Chondrocyte (in vitro differentiated cells): ENCODE results near the gene BTBD16. TPM values are rescaled to one million over a fixed set of nuclear protein-coding genes. Genes with fewer than 3 reads are reported as not detected.

Experiments used
- DNase-seq: peaks from one replicate; pipeline ENCODE4 v3.0.0; 2021; ENCODE audit warnings: mixed read lengths, low spot score
- H3K27ac Mint-ChIP-seq: one replicate; pipeline ENCODE4 v1.8.0; 2021; ENCODE audit warnings: mild to moderate bottlenecking, moderate library complexity, mixed read lengths; ENCODE audit not compliant: unreplicated experiment
- H3K27me3 Mint-ChIP-seq: 2 replicates; pipeline ENCODE4 v1.8.0; 2021; ENCODE audit warnings: low read depth, mixed read lengths
- H3K36me3 Mint-ChIP-seq: 2 replicates; pipeline ENCODE4 v1.8.0; 2021; ENCODE audit warnings: low read depth, mixed read lengths
- H3K4me1 Mint-ChIP-seq: 2 replicates; pipeline ENCODE4 v1.8.0; 2021; ENCODE audit warnings: low read depth, mild to moderate bottlenecking, mixed read lengths
- H3K4me3 Mint-ChIP-seq: one replicate; pipeline ENCODE4 v1.8.0; 2021; ENCODE audit warnings: mild to moderate bottlenecking, moderate library complexity, mixed read lengths; ENCODE audit not compliant: unreplicated experiment
- H3K9me3 Mint-ChIP-seq: 2 replicates; pipeline ENCODE4 v1.8.0; 2021; ENCODE audit warnings: low read depth, mixed read lengths
- CTCF ChIP-seq: fragments of 200-600 bp; sonication (generic); IDR thresholded peaks from 2 replicates; pipeline ENCODE4 v1.5.0; 2021; ENCODE audit warnings: antibody characterized with exemption, mild to moderate bottlenecking, moderate library complexity
- total RNA-seq: library from RNA; stranded (reverse); gene quantifications from 3 replicates; pipeline ENCODE4 v1.2.1, GENCODE V29; 2021

Gene BTBD16
- total RNA-seq, 1 donor from 2014 or later = 0.10 TPM

DNA sequence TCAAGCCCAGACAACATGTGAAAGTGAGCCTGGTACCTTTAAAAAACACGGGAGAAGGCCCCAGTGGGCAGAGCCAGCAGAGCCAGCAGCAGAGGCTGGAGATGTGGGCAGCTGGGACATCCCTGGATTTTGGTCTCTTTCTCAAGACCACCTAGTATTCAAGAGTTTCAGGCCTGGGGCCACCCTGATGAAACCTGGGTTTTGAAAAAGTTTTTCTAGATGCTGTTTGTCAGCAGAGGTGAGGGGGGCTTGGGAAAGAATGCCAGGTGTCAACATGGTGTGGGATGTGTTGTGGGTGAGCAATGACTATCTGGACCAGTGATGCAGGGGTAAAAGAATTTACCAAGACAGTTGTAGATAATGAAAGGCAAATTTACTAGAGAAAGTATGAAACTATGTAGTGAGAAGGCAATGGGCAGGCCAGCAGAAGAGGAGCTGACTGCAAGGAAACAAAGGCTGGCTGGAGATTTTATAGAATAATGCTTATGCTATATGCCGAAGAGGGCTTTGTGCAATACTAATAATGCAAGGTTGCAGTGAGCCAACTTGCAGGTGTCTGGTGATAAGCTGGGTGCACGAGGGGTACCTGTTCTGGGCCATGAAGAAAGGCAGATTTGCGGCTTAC, 75.3 kb downstream of the BTBD16 start:
- Mint-ChIP-seq H3K27me3 (no peaks in the 10 kb centered on the region), H3K36me3 (no peaks in the 10 kb centered on the region), H3K9me3 (peaks cover 2% of the 10 kb centered on the region), H3K4me1 (peaks cover 22% of the 10 kb centered on the region), H3K4me3 (no peak overlapping the region), H3K27ac (no peak overlapping the region)
- TF ChIP-seq CTCF = no peak
- DNase-seq = no peak

GRCh38 chr10:122347170-122347841, 76.2 kb downstream of the BTBD16 start:
- no peaks in the 10 kb centered on the region for H3K27me3 Mint-ChIP-seq
- H3K36me3 Mint-ChIP-seq = no peaks in the 10 kb centered on the region
- H3K4me1 Mint-ChIP-seq = peaks cover 16% of the 10 kb centered on the region
- peaks cover 2% of the 10 kb centered on the region for H3K9me3 Mint-ChIP-seq
- TF ChIP-seq CTCF = no peak
- H3K4me3 Mint-ChIP-seq = no peak overlapping the region
- no peak overlapping the region for H3K27ac Mint-ChIP-seq
- no peak for DNase-seq

DNA sequence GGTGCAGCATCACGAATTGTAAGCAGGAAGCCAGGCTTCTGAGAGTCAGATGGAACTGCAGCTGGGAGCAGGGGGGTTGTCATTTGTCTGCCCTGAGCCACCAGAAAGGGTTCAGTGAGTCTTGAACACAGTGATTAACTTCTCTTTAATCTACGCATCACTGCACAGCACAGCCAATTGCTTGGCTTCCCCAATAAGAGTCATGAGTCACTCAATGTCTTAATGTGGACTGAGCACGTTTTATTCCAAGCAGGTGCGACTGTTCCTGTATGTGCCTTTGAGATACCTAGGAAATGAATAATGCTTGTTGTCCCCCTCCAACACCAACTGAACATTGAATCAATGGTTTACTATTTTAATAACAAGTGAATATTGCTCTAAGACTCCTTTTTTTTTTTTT, 77.4 kb downstream of the BTBD16 start:
- peaks cover 2% of the 10 kb centered on the region for H3K9me3 Mint-ChIP-seq
- no peak for TF ChIP-seq CTCF
- no peak for DNase-seq
- H3K4me3 Mint-ChIP-seq = no peak overlapping the region
- H3K4me1 Mint-ChIP-seq = peaks cover 7% of the 10 kb centered on the region
- H3K27ac Mint-ChIP-seq = no peak overlapping the region
- no peaks in the 10 kb centered on the region for H3K36me3 Mint-ChIP-seq
- H3K27me3 Mint-ChIP-seq = no peaks in the 10 kb centered on the region

GRCh38 chr10:122348935-122349361, 77.9 kb downstream of the BTBD16 start:
- no peak for DNase-seq
- peaks cover 7% of the 10 kb centered on the region for H3K4me1 Mint-ChIP-seq
- H3K4me3 Mint-ChIP-seq = no peak overlapping the region
- peaks cover 2% of the 10 kb centered on the region for H3K9me3 Mint-ChIP-seq
- H3K27me3 Mint-ChIP-seq = peaks cover 4% of the 10 kb centered on the region
- TF ChIP-seq CTCF = no peak
- H3K27ac Mint-ChIP-seq = no peak overlapping the region
- H3K36me3 Mint-ChIP-seq = no peaks in the 10 kb centered on the region

DNA sequence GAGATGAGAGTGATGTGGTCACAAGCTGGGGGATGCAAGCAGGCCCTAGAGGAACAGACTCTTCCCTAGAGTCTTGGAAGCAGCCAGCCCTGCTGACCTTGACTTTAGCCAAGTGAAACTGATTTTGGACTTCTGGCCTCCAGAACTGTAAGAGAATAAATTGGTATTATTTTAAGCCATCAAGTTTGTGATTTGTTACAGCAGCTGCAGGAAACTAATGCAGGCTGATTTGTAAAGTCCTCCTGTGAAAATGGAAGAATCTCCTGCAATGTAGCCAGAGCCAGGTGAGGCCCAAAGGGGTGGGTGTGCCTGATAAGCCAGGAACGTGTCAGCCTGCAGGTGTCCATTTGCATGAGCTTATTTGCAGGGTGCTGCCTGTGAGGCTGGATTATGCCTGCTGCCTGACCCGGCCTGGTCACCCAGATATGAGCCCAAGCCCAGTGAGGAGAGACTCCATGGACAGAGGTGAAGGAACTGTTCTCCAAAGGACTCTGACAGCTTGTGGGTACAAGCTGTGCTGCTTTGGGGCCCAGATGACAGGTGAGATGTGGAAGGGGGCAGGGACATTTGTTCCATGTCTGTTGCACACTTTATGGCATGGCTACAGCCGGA, 78.8 kb downstream of the BTBD16 start:
- no peak for TF ChIP-seq CTCF
- peaks cover 4% of the 10 kb centered on the region for H3K27me3 Mint-ChIP-seq
- no peak for DNase-seq
- H3K9me3 Mint-ChIP-seq = peaks cover 2% of the 10 kb centered on the region
- peaks cover 3% of the 10 kb centered on the region for H3K4me1 Mint-ChIP-seq
- H3K4me3 Mint-ChIP-seq = no peak overlapping the region
- H3K27ac Mint-ChIP-seq = no peak overlapping the region
- no peaks in the 10 kb centered on the region for H3K36me3 Mint-ChIP-seq
